NCI-H1930 (cell line): Measurements from ENCODE around the gene TMEM209.
"Not testable (repeated sequence)": the region's sequence is repeated elsewhere in the genome, so short reads cannot be mapped to it uniquely, and the experiment has no call there.

Source experiments
- DNase-seq, 2 experiments: peaks; one replicate each; lab custom pipeline; 2025; lab: John Stamatoyannopoulos, UW

Gene TMEM209

GRCh38 chr7:130127404-130127803 lies 77.8 kb downstream of the TMEM209 start:
- DNase-seq, result no peak

GRCh38 chr7:130126840-130127239 lies 78.4 kb downstream of the TMEM209 start:
- DNase-seq, result not testable (repeated sequence)

GRCh38 chr7:130124711-130125110 lies 80.5 kb downstream of the TMEM209 start:
- no peak for DNase-seq

DNA sequence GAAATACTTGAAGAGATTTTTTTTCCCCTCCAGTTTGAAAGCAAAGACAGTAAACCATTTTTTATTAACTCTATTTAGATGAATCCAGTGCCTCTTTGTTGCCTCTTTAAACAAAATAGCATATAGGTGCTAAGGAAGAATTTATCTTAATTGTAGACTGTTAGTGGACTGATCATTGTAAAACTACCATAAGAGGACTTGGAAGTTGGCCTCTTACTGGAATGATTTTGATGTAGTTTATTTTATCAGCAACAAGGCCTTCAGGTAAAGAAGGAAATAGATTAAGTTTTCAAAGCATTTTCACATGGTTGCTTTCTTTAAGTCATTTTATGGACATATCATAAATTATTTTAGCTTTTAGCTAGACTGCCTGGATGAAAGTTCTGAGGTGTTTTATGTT lies 81.7 kb downstream of the TMEM209 start:
- no peak for DNase-seq

GRCh38 chr7:130118801-130119200 lies 86.4 kb downstream of the TMEM209 start:
- DNase-seq, result no peak

GRCh38 chr7:130118294-130118693 lies 86.9 kb downstream of the TMEM209 start:
- DNase-seq, result no peak

DNA sequence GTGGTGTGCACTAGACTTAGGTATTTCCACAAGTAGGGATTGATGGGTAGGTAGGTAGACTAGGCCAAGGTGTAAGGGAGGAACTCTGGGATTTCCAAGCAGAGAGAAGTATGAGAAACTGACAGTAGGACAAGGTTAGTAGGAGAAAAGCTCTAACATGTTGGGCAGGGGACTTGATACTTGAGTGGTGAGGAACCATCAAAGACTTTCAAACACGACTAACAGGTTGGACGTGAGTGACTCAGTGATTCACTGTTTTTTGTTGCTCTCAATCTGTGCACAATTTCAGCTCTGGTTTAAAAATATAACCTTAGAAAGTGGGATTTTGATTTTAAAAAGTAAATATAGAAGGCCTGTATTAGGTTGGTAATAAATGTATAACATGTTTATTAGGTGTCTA lies 90.4 kb downstream of the TMEM209 start:
- no peak for DNase-seq
